K562 (cell line): ENCODE data around the gene PCDH9. TPM values are rescaled to one million over a fixed set of nuclear protein-coding genes. Genes with fewer than 3 reads are reported as not detected.

Experiments used
- CCNT2 ChIP-seq: IDR thresholded peaks from 2 replicates; pipeline ENCODE4 v1.6.1; 2011; ENCODE audit warnings: borderline replicate concordance, low read depth, mild to moderate bottlenecking, moderate library complexity, mixed read lengths, low read length; ENCODE audit not compliant: insufficient read length; ENCODE audit errors: extremely low read depth
- CHCHD3 ChIP-seq: fragments of 250-450 bp; sonication (Bioruptor Pico); IDR thresholded peaks from 2 replicates; pipeline ENCODE4 v2.1.2; 2022; ENCODE audit warnings: mild to moderate bottlenecking
- E2F3 ChIP-seq: fragments of 250-450 bp; sonication (Bioruptor Pico); IDR thresholded peaks from 2 replicates; pipeline ENCODE4 v1.4.0; 2020; ENCODE audit warnings: mild to moderate bottlenecking
- HDAC2 ChIP-seq: fragments of 450-650 bp; IDR thresholded peaks from 2 replicates; pipeline ENCODE4 v1.6.1; 2016; ENCODE audit warnings: mild to moderate bottlenecking
- NCOA2 ChIP-seq, 2 experiments: fragments of 450-650 bp; IDR thresholded peaks; 2 replicates each; pipeline ENCODE4 v1.6.1; 2018; ENCODE audit warnings: mild to moderate bottlenecking in 2 of 2, moderate library complexity in 1 of 2; ENCODE audit not compliant: partially characterized antibody in 2 of 2
- TEAD4 ChIP-seq, 2 experiments: sonication (generic) in 1 of 2; formaldehyde crosslinking in 1 of 2; IDR thresholded peaks; 2 replicates each; pipeline versions ENCODE4 v1.6.1 to v1.8.0; 2012 to 2022; ENCODE audit warnings: borderline replicate concordance in 1 of 2, inconsistent platforms in 1 of 2, low read length in 1 of 2, mild to moderate bottlenecking in 1 of 2, missing genetic modification reagents in 1 of 2
- XRCC5 ChIP-seq: fragments of 200-400 bp; formaldehyde crosslinking; IDR thresholded peaks from 2 replicates; pipeline ENCODE4 v1.6.1; 2017; ENCODE audit warnings: low read depth, mild to moderate bottlenecking, low read length
- ZNF57 ChIP-seq: fragments of 450-650 bp; formaldehyde crosslinking; IDR thresholded peaks from 2 replicates; pipeline ENCODE4 v1.4.0; 2020; ENCODE audit warnings: mild to moderate bottlenecking, moderate library complexity
- polyA plus RNA-seq, 8 experiments: library from polyadenylated mRNA; depleted of rRNA in 4 of 8; stranded (reverse) in 5 of 8; unstranded in 3 of 8; fragments of >200 nt; fragmentation: Nextera tagmentation in 2 of 8; fragmentation: Illumina TruSeq in 1 of 8; extraction: Ambion mirVana in 2 of 8; extraction: Trizol in 1 of 8; gene quantifications; 2 replicates each; pipeline versions ENCODE4 v1.2.1 to v1.2.3, GENCODE V29; 2011 to 2014; ENCODE audit warnings: inconsistent platforms in 1 of 8, missing spikeins in 1 of 8
- total RNA-seq, 7 experiments: library from RNA; depleted of rRNA in 6 of 7; stranded (reverse); fragments of >200 nt in 6 of 7; fragmentation: Illumina TruSeq in 2 of 7; extraction: Trizol in 2 of 7; gene quantifications; 2 replicates each; pipeline versions ENCODE4 v1.2.1 to v1.2.3, GENCODE V29; 2011 to 2021; ENCODE audit warnings: low replicate concordance in 1 of 7
- TF ChIP-seq, protein P1 (sequence below), 2 experiments: fragments of 450-650 bp in 1 of 2; sonication (generic) in 1 of 2; formaldehyde crosslinking in 1 of 2; IDR thresholded peaks; 2 replicates each; pipeline versions ENCODE4 v1.7.1 to v1.9.0; 2016 to 2022; ENCODE audit warnings: inconsistent platforms in 1 of 2, mild to moderate bottlenecking in 1 of 2, missing genetic modification reagents in 1 of 2
- TF ChIP-seq, protein P2 (sequence below): IDR thresholded peaks from 2 replicates; pipeline ENCODE4 v1.6.1; 2012; ENCODE audit warnings: low read depth, low read length, improper control_type of control experiment, borderline replicate concordance
- TF ChIP-seq, protein P3 (sequence below): fragments of 450-650 bp; formaldehyde crosslinking; IDR thresholded peaks from 2 replicates; pipeline ENCODE4 v1.4.0; 2022; ENCODE audit warnings: mild to moderate bottlenecking, moderate library complexity

Gene PCDH9
- total and polyA plus RNA-seq, 9 of the 15 experiments (the other 6 are each of a cell fraction or from before 2014, with no cell fraction given), result 1.1 to 6.7 (median 4.9) TPM

DNA sequence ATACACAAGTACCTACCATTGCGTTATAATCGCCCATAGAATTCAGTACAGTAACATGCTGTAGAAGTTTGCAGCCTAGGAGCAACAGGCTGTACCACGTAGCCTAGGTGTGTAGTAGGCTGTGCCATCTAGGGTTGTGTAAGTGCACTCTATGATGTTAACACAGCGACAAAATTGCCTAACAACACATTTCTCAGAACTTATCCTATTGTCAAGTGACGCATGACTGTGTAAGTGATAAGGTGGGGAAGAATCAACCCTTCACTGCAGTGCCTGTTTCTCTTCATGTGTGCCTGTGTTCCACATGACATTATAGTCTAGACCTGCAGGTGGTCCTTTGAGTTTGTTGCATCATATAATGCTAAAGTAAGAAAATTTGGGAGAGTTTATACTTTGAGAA is 94.0 kb downstream of the PCDH9 start (continued):
- TF ChIP-seq, protein P1, sequence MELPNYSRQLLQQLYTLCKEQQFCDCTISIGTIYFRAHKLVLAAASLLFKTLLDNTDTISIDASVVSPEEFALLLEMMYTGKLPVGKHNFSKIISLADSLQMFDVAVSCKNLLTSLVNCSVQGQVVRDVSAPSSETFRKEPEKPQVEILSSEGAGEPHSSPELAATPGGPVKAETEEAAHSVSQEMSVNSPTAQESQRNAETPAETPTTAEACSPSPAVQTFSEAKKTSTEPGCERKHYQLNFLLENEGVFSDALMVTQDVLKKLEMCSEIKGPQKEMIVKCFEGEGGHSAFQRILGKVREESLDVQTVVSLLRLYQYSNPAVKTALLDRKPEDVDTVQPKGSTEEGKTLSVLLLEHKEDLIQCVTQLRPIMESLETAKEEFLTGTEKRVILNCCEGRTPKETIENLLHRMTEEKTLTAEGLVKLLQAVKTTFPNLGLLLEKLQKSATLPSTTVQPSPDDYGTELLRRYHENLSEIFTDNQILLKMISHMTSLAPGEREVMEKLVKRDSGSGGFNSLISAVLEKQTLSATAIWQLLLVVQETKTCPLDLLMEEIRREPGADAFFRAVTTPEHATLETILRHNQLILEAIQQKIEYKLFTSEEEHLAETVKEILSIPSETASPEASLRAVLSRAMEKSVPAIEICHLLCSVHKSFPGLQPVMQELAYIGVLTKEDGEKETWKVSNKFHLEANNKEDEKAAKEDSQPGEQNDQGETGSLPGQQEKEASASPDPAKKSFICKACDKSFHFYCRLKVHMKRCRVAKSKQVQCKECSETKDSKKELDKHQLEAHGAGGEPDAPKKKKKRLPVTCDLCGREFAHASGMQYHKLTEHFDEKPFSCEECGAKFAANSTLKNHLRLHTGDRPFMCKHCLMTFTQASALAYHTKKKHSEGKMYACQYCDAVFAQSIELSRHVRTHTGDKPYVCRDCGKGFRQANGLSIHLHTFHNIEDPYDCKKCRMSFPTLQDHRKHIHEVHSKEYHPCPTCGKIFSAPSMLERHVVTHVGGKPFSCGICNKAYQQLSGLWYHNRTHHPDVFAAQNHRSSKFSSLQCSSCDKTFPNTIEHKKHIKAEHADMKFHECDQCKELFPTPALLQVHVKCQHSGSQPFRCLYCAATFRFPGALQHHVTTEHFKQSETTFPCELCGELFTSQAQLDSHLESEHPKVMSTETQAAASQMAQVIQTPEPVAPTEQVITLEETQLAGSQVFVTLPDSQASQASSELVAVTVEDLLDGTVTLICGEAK (IDR thresholded peaks at IDR 0.05), result no peak
- TF ChIP-seq, protein P1 (CRISPR knock-in tag; IDR thresholded peaks at IDR 0.05), result no peak
- TF ChIP-seq E2F3 (no peak), NCOA2 (IDR thresholded peaks at IDR 0.05; ENCODE audit: partially characterized antibody in 2 of 2) (no peak), CHCHD3 (CRISPR knock-in tag) (no peak), TEAD4 (IDR thresholded peaks at IDR 0.05; ENCODE audit: low read length) (no peak), TEAD4 (CRISPR knock-in tag; IDR thresholded peaks at IDR 0.05; ENCODE audit: borderline replicate concordance) (no peak), ZNF57 (CRISPR knock-in tag) (no peak), CCNT2 (no peak), HDAC2 (no peak), XRCC5 (no peak)
- TF ChIP-seq, protein P2, sequence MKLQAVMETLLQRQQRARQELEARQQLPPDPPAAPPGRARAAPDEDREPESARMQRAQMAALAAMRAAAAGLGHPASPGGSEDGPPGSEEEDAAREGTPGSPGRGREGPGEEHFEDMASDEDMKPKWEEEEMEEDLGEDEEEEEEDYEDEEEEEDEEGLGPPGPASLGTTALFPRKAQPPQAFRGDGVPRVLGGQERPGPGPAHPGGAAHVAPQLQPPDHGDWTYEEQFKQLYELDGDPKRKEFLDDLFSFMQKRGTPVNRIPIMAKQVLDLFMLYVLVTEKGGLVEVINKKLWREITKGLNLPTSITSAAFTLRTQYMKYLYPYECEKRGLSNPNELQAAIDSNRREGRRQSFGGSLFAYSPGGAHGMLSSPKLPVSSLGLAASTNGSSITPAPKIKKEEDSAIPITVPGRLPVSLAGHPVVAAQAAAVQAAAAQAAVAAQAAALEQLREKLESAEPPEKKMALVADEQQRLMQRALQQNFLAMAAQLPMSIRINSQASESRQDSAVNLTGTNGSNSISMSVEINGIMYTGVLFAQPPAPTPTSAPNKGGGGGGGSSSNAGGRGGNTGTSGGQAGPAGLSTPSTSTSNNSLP, result no peak
- TF ChIP-seq, protein P3, sequence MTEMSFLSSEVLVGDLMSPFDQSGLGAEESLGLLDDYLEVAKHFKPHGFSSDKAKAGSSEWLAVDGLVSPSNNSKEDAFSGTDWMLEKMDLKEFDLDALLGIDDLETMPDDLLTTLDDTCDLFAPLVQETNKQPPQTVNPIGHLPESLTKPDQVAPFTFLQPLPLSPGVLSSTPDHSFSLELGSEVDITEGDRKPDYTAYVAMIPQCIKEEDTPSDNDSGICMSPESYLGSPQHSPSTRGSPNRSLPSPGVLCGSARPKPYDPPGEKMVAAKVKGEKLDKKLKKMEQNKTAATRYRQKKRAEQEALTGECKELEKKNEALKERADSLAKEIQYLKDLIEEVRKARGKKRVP (CRISPR knock-in tag), result 0 out of 2 replicates have a peak, but pooled peaks have one; percentile 16
